SJSA1 (cell line): ENCODE data around the gene IFT81. TPM values are rescaled to one million over a fixed set of nuclear protein-coding genes. Genes with fewer than 3 reads are reported as not detected.
"Not testable (repeated sequence)": the region's sequence is repeated elsewhere in the genome, so short reads cannot be mapped to it uniquely, and the experiment has no call there.

ENCODE experiments used
- DNase-seq, 2 experiments: peaks; one replicate each; pipeline ENCODE4 v3.0.0-alpha.2; 2015 to 2020; ENCODE audit warnings: low spot score in 2 of 2, low read depth in 1 of 2
- H3K27ac ChIP-seq: fragments of 250-450 bp; sonication (Bioruptor Pico); 2 replicates; pipeline ENCODE4 v1.5.1; 2020; ENCODE audit warnings: mild to moderate bottlenecking, moderate library complexity
- H3K27me3 ChIP-seq: fragments of 250-450 bp; sonication (Bioruptor Pico); replicated peaks from 2 replicates; pipeline ENCODE4 v1.5.1; 2020; ENCODE audit warnings: mild to moderate bottlenecking, moderate library complexity
- H3K36me3 ChIP-seq: fragments of 250-450 bp; sonication (Bioruptor Pico); 2 replicates; pipeline ENCODE4 v1.5.1; 2020; ENCODE audit warnings: mild to moderate bottlenecking
- H3K4me1 ChIP-seq: fragments of 250-450 bp; sonication (Bioruptor Pico); replicated peaks from 2 replicates; pipeline ENCODE4 v1.6.1; 2021; ENCODE audit warnings: mild to moderate bottlenecking
- H3K4me3 ChIP-seq: fragments of 250-450 bp; sonication (Bioruptor Pico); 2 replicates; pipeline ENCODE4 v1.5.1; 2020; ENCODE audit warnings: mild to moderate bottlenecking
- H3K9me3 ChIP-seq: fragments of 250-450 bp; sonication (Bioruptor Pico); replicated peaks from 2 replicates; pipeline ENCODE4 v1.5.1; 2020; ENCODE audit warnings: mild to moderate bottlenecking
- total RNA-seq: library from RNA; depleted of rRNA; stranded (reverse); fragments of >200 nt; shearing (Covaris generic); gene quantifications from 2 replicates; pipeline ENCODE4 v1.2.3, GENCODE V29; 2014

Gene IFT81
- total RNA-seq, 1 experiment from 2014 or later, result 9.8 TPM

DNA sequence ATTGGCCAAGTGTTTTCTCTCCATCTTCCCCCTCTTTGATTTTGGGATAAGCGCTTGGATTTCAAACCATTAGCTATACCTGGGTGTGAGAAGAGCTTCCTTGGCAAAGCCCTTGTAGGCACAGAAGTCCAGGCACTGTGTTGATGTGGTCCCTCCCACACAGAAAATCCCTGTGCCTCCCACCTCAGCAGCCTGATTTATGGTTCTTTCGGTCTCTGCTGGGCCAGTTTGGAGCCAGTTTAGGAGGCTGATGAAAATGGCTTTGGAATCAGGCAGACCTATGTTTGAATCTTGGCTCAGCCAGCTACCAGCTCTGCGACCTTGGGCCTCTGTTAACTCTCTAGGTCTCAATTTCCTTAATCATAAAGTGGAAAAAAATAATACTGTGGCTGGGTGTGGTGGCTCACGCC, 9.6 kb upstream of the IFT81 start:
- H3K4me1 ChIP-seq, result peaks cover 5% of the 10 kb centered on the region
- no peaks in the 10 kb centered on the region for H3K36me3 ChIP-seq
- H3K27me3 ChIP-seq, result no peaks in the 10 kb centered on the region; the same call in 1 of the 2 replicates
- H3K9me3 ChIP-seq, result no peaks in the 10 kb centered on the region
- H3K27ac ChIP-seq, result no peak overlapping the region
- no peak for DNase-seq
- H3K4me3 ChIP-seq, result no peak overlapping the region

DNA sequence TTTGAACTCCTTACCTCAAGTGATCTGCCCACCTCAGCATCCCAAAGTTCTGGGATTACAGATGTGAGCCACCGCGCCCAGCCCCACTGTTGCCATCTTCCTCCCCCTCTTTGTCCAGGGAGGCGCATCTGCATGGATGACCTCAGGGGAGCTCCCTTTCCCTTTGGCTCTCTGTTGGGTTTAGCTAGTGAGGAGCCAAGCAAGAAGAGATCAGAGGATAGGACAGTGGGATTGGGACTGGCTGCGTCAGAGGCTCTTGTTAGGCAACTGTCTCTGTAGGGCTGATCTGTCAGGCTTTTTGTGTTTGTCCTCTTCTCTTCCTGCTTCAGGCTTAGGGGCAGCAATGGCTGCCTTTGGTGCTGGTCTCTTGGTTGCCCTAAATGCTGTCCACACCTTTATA, 8.5 kb upstream of the IFT81 start:
- no peak for DNase-seq
- Histone ChIP-seq H3K36me3 (no peaks in the 10 kb centered on the region), H3K27me3 (no peaks in the 10 kb centered on the region; the same call in 1 of the 2 replicates), H3K4me3 (no peak overlapping the region), H3K4me1 (no peaks in the 10 kb centered on the region), H3K27ac (no peak overlapping the region), H3K9me3 (no peaks in the 10 kb centered on the region)

DNA sequence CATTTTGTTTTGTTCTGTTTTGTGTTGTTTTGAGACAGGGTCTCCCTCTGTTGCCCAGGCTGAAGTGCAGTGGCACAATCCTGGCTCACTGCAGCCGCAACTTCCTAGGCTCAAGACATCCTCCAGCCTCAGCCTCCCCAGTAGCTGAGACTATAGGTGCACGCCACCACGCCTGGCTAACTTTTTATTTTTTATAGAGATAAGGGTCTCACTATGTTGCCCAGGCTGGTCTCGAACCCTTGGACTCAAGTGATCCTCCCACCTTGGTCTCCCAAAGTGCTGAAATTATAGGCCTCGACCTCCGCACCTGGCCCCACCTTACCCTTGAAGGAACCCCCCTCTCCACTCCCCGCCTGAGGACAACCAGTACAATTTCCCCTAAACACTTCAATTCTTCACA, 7.5 kb upstream of the IFT81 start:
- H3K4me3 ChIP-seq, result no peak overlapping the region
- H3K27me3 ChIP-seq, result no peaks in the 10 kb centered on the region; the same call in 1 of the 2 replicates
- H3K36me3 ChIP-seq, result no peaks in the 10 kb centered on the region
- no peak overlapping the region for H3K27ac ChIP-seq
- H3K4me1 ChIP-seq, result no peaks in the 10 kb centered on the region
- H3K9me3 ChIP-seq, result no peaks in the 10 kb centered on the region
- DNase-seq, result no peak

DNA sequence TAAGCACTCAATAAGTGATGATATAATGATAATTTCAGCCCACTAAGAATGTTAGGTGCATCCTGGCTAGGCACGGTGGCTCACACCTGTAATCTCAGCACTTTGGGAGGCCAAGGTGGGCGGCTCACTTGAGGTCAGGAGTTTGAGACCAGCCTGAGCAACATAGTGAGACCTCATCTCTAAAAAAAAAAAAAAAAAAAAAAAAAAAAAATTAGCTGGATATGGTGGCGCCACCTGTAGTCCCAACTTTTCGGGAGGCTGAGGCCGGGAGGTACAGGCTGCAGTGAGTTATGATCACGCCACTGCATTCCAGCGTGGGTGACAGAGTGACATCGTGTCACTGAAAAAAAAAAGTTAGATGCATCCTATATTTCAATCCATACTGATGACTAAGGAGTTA, 6.9 kb upstream of the IFT81 start:
- H3K27ac ChIP-seq, H3K4me3 ChIP-seq, H3K4me1 ChIP-seq, H3K36me3 ChIP-seq, H3K27me3 ChIP-seq, H3K9me3 ChIP-seq, DNase-seq: not testable (repeated sequence)

DNA sequence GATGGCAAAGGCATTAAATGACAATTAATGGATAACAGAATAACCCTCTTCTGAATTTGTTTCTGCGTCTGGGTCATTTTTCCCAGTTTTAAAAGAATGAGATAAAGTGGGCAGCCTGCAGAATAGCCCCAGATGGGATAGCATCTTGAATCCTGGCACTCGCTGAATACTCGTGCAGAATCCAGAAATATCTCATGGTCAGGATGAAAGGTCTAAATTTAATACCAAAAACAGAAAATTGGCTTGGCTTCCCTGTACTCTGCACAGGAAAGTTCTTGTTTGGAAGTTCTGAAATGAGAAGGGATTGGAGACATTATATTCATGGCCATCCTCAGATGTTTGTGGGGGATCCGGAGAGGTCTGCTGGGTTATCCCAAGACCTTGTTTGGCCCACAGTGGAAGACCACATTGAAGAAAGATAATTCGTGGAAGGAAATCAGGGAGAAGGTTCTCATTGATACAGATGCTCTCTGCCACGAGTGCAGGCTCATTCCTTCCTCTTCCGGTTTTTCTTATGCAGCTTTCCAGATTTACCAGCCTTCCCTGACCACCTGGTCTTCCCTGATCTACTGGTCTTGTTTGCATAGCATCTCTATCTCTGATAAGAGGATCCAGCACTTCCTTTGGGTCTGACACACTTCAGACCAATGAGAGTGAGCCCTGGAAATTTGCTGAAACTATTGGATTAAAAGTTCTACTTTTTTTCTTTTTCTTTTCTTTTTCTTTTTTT, 6.0 kb upstream of the IFT81 start:
- Histone ChIP-seq H3K27me3 (no peaks in the 10 kb centered on the region; the same call in 1 of the 2 replicates), H3K27ac (no peak overlapping the region), H3K4me1 (no peaks in the 10 kb centered on the region), H3K9me3 (no peaks in the 10 kb centered on the region), H3K4me3 (no peak overlapping the region), H3K36me3 (no peaks in the 10 kb centered on the region)
- no peak for DNase-seq

DNA sequence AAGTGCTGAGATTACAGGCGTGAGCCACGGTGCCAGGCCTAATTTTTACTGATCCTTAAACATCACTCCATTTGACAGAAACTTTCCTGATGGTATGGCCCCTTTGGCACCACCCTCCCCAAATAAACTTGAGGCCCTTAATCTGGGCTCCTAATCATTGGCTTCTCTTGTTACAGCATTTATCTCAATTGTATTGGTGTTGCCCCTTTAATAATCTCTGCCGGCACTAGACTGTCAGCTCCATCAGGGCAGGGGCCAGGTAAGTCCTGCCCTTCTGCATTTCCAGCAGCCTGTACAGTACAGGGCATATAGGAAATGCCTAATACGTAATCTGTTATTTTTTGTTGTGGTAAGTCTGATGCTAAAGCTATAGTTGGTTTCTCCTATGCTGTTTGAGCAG, 1.2 kb upstream of the IFT81 start:
- Histone ChIP-seq H3K4me1 (peaks cover 7% of the 10 kb centered on the region), H3K27me3 (peaks cover 2% of the 10 kb centered on the region; the same call in 1 of the 2 replicates), H3K4me3 (no peak overlapping the region), H3K9me3 (no peaks in the 10 kb centered on the region), H3K27ac (no peak overlapping the region), H3K36me3 (0 out of 2 replicates have a peak, but pooled peaks cover 3% of the 10 kb centered on the region)
- peak in 1 of 2 experiments; percentile 3 for DNase-seq

DNA sequence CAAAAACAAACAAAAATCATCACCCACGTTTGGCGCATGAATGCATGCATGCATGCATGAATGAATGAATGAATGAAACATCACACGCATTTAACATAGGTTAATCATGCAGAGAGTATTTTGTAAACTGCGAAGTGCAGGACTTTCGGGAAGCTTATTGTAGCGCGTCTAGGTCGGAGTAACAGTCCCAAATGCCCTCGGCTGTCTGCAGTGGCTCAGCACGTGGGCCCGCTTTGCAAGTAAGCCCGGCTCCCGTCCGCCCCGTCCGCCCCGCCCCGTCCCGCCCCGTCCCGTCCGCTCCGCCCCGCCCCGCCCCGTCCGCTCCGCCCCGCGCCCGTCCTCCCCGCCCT, 263 bp upstream of the IFT81 start:
- no peaks in the 10 kb centered on the region for H3K9me3 ChIP-seq
- H3K4me3 ChIP-seq, result peak overlapping the region; percentile 78
- no peak overlapping the region for H3K27ac ChIP-seq
- 0 out of 2 replicates have a peak, but pooled peaks cover 2% of the 10 kb centered on the region for H3K27me3 ChIP-seq
- H3K36me3 ChIP-seq, result peaks cover 5% of the 10 kb centered on the region; the same call in 1 of the 2 replicates
- DNase-seq, result peak in 1 of 2 experiments; percentile 15
- peaks cover 7% of the 10 kb centered on the region for H3K4me1 ChIP-seq

DNA sequence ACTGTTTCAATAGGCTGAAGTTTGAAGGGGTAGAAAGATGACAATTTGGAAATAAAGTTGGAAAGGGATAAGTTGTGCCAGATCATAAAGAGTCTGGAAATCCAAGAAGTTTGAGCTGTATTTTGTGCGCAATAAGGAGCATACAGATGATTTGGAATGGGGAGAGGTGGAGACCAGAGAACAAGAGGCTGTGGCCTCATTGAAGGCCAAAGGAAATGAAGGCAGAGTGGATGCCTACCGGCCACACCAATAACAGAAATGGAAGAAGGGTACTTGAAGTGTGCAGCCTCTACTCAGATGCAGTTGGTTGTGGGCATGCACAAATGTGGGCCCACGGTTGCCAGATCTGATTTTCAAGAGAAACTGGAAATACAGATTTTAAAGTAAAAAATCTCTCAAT, 2.4 kb downstream of the IFT81 start:
- H3K9me3 ChIP-seq, result no peaks in the 10 kb centered on the region
- H3K36me3 ChIP-seq, result peaks cover 12% of the 10 kb centered on the region; the same call in 1 of the 2 replicates
- H3K4me3 ChIP-seq, result no peak overlapping the region
- no peak overlapping the region for H3K27ac ChIP-seq
- peaks cover 7% of the 10 kb centered on the region for H3K4me1 ChIP-seq
- no peak for DNase-seq
- 0 out of 2 replicates have a peak, but pooled peaks cover 2% of the 10 kb centered on the region for H3K27me3 ChIP-seq

DNA sequence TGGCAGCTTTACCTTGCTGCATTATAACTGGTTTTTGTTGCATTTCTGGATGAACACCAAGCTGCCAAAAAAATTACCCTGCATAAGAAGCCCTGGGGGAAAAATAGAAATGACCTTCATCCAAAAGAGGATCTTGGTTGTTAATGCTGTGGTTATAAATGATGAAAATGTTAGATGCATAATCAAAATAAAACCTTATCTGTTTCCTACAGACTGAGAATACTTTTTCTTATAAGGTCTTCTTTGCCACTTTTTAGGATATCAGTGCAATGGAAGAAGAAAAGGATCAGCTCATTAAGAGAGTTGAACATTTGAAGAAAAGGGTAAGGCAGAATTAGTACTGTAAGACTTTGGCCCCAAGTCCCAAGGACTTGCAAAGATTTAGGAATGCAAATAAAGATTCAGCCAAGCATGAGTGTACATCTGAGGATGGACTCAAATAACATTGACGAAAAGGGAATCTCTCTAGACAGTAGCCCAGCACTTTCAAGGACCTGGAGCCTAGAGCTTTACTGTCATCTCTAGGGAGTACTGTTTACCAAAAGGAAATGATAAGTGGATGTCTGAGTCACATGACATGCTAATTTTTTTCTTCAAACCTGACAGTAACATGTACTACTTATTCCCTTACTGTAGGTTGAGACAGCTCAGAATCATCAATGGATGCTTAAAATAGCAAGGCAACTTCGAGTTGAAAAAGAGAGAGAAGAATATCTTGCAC, 10.7 kb downstream of the IFT81 start:
- Histone ChIP-seq H3K27ac (no peak overlapping the region), H3K4me1 (no peaks in the 10 kb centered on the region), H3K4me3 (no peak overlapping the region), H3K9me3 (no peaks in the 10 kb centered on the region), H3K27me3 (no peaks in the 10 kb centered on the region), H3K36me3 (peaks cover 19% of the 10 kb centered on the region)
- no peak for DNase-seq

DNA sequence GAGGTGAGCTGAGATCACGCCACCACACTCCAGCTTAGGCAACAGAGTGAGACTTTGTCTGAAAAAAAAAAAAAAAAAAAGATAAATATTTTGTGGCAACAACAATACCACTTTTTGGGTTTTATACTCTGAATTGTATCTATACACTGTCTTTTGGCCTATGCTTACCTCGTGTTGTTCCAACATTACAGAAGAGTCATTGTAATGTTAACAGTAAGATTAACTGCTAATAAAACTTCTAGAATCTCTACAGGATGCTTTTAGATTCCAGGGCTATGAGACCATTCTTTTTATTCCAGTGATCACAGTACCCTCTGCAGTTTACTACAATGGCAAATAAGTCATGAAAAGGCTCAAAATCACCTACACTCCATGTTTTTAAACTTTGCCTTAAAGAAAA, 11.6 kb downstream of the IFT81 start:
- H3K27me3 ChIP-seq, result no peaks in the 10 kb centered on the region
- no peak for DNase-seq
- no peak overlapping the region for H3K4me3 ChIP-seq
- H3K9me3 ChIP-seq, result no peaks in the 10 kb centered on the region
- peaks cover 19% of the 10 kb centered on the region for H3K36me3 ChIP-seq
- H3K27ac ChIP-seq, result no peak overlapping the region
- no peaks in the 10 kb centered on the region for H3K4me1 ChIP-seq

DNA sequence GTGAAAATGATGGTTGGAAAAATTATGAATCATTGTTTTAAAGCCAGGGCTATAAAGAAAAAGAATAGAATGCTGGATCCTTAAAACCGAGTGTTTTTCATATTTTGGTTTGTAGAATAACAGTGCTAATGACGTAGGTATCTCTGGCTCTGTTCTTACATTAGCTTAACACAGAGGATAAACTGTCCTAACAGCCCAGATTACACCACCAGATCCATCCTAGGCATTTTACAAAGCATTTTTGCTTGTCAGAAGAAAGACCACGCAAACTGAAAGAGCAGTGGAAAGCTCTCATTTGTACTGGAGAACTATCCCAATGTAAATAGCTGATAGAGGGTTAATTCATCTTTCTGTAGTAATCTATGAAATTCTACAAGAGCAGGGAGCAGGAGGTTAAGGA, 13.6 kb downstream of the IFT81 start:
- H3K27ac ChIP-seq, result no peak overlapping the region

DNA sequence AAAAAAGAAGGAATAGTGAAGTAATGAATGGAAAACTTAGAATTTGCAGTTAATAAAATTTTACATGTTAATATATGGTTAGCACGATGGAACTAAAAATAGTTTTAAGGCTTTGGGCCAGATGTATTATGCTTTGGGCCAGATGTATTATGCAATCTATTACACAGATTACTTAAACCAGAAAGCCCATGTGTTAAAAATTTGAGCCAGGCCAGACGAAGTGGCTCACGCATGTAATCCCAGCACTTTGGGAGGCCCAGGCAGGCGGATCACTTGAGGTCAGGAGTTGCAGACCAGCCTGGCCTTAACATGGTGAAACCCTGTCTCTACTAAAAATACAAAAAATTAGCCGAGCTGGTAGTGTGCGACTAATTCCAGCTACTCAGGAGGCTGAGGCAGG, 17.2 kb downstream of the IFT81 start:
- H3K9me3 ChIP-seq, result no peaks in the 10 kb centered on the region
- H3K27me3 ChIP-seq, result no peaks in the 10 kb centered on the region
- no peak overlapping the region for H3K27ac ChIP-seq
- no peaks in the 10 kb centered on the region for H3K4me1 ChIP-seq
- peaks cover 12% of the 10 kb centered on the region for H3K36me3 ChIP-seq
- DNase-seq, result no peak
- H3K4me3 ChIP-seq, result no peak overlapping the region

More for the DNA sequence above, 13.6 kb downstream of the IFT81 start:
- H3K9me3 ChIP-seq, result no peaks in the 10 kb centered on the region
- H3K4me3 ChIP-seq, result no peak overlapping the region
- H3K36me3 ChIP-seq, result peaks cover 19% of the 10 kb centered on the region
- DNase-seq, result no peak
- H3K4me1 ChIP-seq, result no peaks in the 10 kb centered on the region
- H3K27me3 ChIP-seq, result no peaks in the 10 kb centered on the region

DNA sequence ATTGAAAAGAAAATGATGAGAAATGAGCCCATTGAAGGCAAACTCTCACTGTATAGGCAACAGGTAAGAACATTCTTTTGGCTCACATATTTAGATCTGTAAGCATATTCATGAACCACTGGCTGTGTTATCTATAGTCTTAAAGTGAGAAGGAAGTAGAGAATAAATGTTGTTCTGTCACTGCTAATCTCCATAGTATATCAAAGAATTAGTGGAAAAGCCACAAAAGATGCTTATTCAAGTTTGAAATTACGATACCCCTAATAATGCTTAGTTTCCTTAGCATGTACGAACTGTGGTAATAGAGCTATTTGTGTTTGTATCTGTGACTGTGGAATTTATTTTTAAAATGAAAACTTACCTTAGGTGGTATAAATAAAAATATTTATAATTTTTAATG, 22.8 kb downstream of the IFT81 start:
- no peaks in the 10 kb centered on the region for H3K9me3 ChIP-seq

DNA sequence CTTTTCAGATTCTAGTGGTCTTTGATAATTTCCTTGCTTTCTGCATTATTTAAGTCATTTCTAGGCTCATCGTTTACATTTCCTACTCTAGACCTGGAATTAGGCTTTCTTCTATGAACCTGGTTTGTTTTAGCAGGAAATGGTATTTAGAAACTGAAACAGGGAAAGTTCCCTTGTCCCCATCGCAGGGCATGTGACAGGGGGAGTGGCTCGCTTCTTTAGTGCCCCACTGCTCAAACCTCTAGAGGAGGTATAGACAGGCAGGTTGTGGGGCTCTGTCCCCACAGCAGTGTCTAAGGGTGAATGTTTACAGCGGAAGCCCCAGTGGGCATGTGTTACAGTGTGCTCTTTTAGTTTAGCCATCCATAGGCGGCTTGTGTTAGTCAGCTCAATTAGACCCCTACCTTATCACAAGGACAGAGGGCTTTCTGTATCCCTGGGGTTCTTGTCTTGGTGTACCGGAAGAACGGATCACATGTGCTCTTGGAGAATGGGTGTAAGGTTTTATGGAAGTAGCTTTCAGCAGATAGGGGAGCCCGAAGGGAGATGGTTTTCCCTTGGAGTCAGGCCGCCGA, 25.0 kb downstream of the IFT81 start:
- H3K27me3 ChIP-seq, result no peaks in the 10 kb centered on the region
- H3K4me3 ChIP-seq, result no peak overlapping the region
- H3K9me3 ChIP-seq, result no peaks in the 10 kb centered on the region

More for the DNA sequence above, 22.8 kb downstream of the IFT81 start:
- no peak overlapping the region for H3K27ac ChIP-seq
- no peaks in the 10 kb centered on the region for H3K4me1 ChIP-seq
- no peaks in the 10 kb centered on the region for H3K27me3 ChIP-seq
- peaks cover 14% of the 10 kb centered on the region for H3K36me3 ChIP-seq
- H3K4me3 ChIP-seq, result no peak overlapping the region
- no peak for DNase-seq

More for the DNA sequence above, 25.0 kb downstream of the IFT81 start:
- Histone ChIP-seq H3K4me1 (no peaks in the 10 kb centered on the region), H3K27ac (no peak overlapping the region), H3K36me3 (peaks cover 17% of the 10 kb centered on the region)
- no peak for DNase-seq
